T-helper 1 cell (primary cell): ENCODE measurements around the gene CCDC171.
"Not testable (repeated sequence)": the region's sequence is repeated elsewhere in the genome, so short reads cannot be mapped to it uniquely, and the experiment has no call there.

Experiments
- DNase-seq, 5 donors: peaks; one replicate each; pipeline ENCODE4 v3.0.0-alpha.2; 2012 to 2020

The CCDC171 gene

GRCh38 chr9:15699876-15700559, 147.2 kb downstream of the CCDC171 start:
- DNase-seq = not testable (repeated sequence)

- DNase-seq = no peak
Observed at GRCh38 chr9:15707000-15707399, 154.2 kb downstream of the CCDC171 start.

- no peak for DNase-seq
Observed at GRCh38 chr9:15711531-15711930, 158.7 kb downstream of the CCDC171 start.

- no peak for DNase-seq
Observed at GRCh38 chr9:15711931-15712330, 159.1 kb downstream of the CCDC171 start.

- no peak for DNase-seq
Observed at GRCh38 chr9:15714746-15715145, 161.9 kb downstream of the CCDC171 start.

GRCh38 chr9:15717290-15717967, 164.6 kb downstream of the CCDC171 start:
- DNase-seq = no peak

- DNase-seq = no peak
Observed at GRCh38 chr9:15718423-15718822, 165.6 kb downstream of the CCDC171 start.

GRCh38 chr9:15720861-15721260, 168.0 kb downstream of the CCDC171 start:
- no peak for DNase-seq

- DNase-seq = no peak
Observed at GRCh38 chr9:15722888-15723287, 170.0 kb downstream of the CCDC171 start.

- no peak for DNase-seq
Observed at GRCh38 chr9:15724016-15724415, 171.2 kb downstream of the CCDC171 start.

- no peak for DNase-seq
Observed at GRCh38 chr9:15724612-15725011, 171.8 kb downstream of the CCDC171 start.

GRCh38 chr9:15725953-15726352, 173.1 kb downstream of the CCDC171 start:
- DNase-seq = no peak

- DNase-seq = no peak
Observed at GRCh38 chr9:15729507-15729906, 176.7 kb downstream of the CCDC171 start.

GRCh38 chr9:15735083-15735857, 182.4 kb downstream of the CCDC171 start:
- DNase-seq = no peak

GRCh38 chr9:15736569-15736968, 183.7 kb downstream of the CCDC171 start:
- DNase-seq = no peak

GRCh38 chr9:15738011-15738410, 185.2 kb downstream of the CCDC171 start:
- DNase-seq = no peak

- no peak for DNase-seq
Observed at GRCh38 chr9:15741015-15741414, 188.2 kb downstream of the CCDC171 start.

- no peak for DNase-seq
Observed at GRCh38 chr9:15743512-15743911, 190.7 kb downstream of the CCDC171 start.

GRCh38 chr9:15744196-15744595, 191.4 kb downstream of the CCDC171 start:
- DNase-seq = no peak

GRCh38 chr9:15746905-15747304, 194.1 kb downstream of the CCDC171 start:
- DNase-seq = no peak

GRCh38 chr9:15755660-15756059, 202.8 kb downstream of the CCDC171 start:
- DNase-seq = no peak

GRCh38 chr9:15761551-15761950, 208.7 kb downstream of the CCDC171 start:
- DNase-seq = no peak

- DNase-seq = no peak
Observed at GRCh38 chr9:15763371-15763770, 210.5 kb downstream of the CCDC171 start.

GRCh38 chr9:15764131-15764530, 211.3 kb downstream of the CCDC171 start:
- no peak for DNase-seq
